Kidney epithelial cell (primary cell): ENCODE data around the gene ZNF124. TPM values are rescaled to one million over a fixed set of nuclear protein-coding genes. Genes with fewer than 3 reads are reported as not detected.
"Not testable (repeated sequence)": the region's sequence is repeated elsewhere in the genome, so short reads cannot be mapped to it uniquely, and the experiment has no call there.

Source experiments
- DNase-seq: peaks from one replicate; pipeline ENCODE4 v3.0.0-alpha.2; 2010; ENCODE audit warnings: low read depth
- H3K27me3 ChIP-seq: 2 replicates; pipeline ENCODE4 v1.6.0; 2011; ENCODE audit warnings: low read length; ENCODE audit not compliant: control insufficient read depth, insufficient read depth
- H3K36me3 ChIP-seq: 2 replicates; pipeline ENCODE4 v1.5.1; 2011; ENCODE audit warnings: low read length; ENCODE audit not compliant: control insufficient read depth, insufficient read depth
- H3K4me3 ChIP-seq: 2 replicates; pipeline ENCODE4 v1.5.1; 2011; ENCODE audit warnings: low read depth, mild to moderate bottlenecking, control low read depth, low read length
- total RNA-seq: library from RNA; depleted of rRNA; stranded (reverse); fragments of >200 nt; gene quantifications from 2 replicates; pipeline ENCODE4 v1.2.3, GENCODE V29; 2015
- TF ChIP-seq, protein P1 (sequence below): IDR thresholded peaks from 2 replicates; pipeline ENCODE4 v1.5.1; 2011; ENCODE audit warnings: mild to moderate bottlenecking, moderate library complexity, low read length, control low read depth, inconsistent platforms; ENCODE audit not compliant: insufficient read depth, poor library complexity, severe bottlenecking

ZNF124 gene
- total RNA-seq, 1 donor from 2014 or later, result 16.8 TPM

DNA sequence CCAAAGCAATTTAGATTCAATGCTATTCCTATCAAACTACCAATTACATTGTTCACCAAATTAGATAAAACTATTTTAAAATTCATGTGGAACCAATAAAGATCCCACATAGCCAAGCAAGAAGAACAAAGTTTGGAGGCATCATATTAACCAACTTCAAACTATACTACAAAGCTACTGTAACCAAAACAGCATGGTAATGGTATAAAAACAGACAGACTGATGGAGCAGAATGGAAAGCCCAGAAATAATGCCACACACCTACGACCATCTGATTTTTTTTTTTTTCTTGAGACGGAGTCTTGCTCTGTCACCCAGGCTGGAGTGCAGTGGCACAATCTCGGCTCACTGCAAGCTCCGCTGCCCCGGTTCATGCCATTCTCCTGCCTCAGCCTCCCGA, 7.1 kb downstream of the ZNF124 start:
- DNase-seq, result no peak
- TF ChIP-seq, protein P1, sequence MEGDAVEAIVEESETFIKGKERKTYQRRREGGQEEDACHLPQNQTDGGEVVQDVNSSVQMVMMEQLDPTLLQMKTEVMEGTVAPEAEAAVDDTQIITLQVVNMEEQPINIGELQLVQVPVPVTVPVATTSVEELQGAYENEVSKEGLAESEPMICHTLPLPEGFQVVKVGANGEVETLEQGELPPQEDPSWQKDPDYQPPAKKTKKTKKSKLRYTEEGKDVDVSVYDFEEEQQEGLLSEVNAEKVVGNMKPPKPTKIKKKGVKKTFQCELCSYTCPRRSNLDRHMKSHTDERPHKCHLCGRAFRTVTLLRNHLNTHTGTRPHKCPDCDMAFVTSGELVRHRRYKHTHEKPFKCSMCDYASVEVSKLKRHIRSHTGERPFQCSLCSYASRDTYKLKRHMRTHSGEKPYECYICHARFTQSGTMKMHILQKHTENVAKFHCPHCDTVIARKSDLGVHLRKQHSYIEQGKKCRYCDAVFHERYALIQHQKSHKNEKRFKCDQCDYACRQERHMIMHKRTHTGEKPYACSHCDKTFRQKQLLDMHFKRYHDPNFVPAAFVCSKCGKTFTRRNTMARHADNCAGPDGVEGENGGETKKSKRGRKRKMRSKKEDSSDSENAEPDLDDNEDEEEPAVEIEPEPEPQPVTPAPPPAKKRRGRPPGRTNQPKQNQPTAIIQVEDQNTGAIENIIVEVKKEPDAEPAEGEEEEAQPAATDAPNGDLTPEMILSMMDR, result no peak
- Histone ChIP-seq H3K27me3 (no peaks in the 10 kb centered on the region), H3K4me3 (no peak overlapping the region), H3K36me3 (no peaks in the 10 kb centered on the region)

DNA sequence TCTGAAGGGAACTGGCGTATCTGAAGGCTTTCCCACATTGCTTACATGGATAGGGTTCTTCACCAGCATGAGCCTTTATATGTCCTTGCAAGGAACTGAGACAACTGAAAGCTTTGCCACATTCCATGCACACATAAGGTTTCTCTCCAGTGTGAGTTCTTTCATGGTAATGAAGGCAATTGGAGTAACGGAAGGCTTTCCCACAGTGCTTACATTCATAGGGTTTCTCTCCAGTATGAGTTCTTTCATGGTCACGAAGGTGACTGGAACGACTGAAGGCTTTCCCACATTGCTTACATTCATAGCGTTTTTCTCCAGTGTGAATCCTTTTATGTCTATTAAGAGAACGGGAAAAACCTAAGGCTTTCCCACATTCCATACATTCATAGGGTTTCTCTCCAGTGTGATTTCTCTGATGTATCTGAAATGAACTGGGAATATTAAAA, 15.0 kb downstream of the ZNF124 start:
- Histone ChIP-seq H3K36me3 (peaks cover 3% of the 10 kb centered on the region), H3K4me3 (no peak overlapping the region), H3K27me3 (no peaks in the 10 kb centered on the region)
- TF ChIP-seq, protein P1, result no peak
- DNase-seq, result no peak

DNA sequence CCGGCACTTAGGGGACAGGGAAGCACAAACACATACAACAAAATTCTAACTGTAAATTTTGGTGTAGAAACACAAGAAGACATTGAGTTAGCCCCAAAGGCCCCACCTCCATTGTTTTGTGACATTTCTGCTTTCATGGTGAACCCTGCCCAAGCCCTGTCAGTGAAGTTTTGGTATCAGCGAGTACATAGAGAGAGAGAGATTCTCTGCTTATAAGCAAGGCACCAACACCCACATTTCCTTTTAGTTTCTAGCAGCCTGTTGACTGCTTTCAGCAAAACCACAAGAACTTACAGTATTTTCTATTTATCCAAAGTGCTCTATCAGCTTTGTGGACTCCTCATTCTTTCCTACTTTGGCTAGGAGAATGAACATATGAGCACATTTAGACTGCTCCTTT, 24.0 kb downstream of the ZNF124 start:
- no peak for DNase-seq

DNA sequence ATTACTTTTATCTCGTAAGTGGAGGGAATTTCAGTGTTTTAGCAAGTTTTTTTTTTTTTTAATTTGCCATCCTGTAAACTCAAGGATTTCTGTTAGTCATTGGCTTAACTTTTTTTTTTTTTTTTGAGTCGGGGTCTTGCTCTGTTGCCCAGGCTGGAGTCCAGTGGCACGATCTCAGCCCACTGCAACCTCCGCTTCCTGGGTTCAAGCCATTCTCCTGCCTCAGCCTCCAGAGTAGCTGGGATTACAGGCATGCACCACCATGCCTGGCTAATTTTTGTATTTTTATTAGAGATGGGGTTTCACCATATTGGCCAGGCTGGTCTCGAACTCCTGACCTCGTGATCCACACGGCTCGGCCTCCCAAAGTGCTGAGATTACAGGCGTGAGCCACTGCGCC, 24.7 kb downstream of the ZNF124 start:
- not testable (repeated sequence) for DNase-seq, H3K4me3 ChIP-seq, H3K36me3 ChIP-seq, H3K27me3 ChIP-seq

More for the DNA sequence above, 24.0 kb downstream of the ZNF124 start:
- Histone ChIP-seq H3K27me3 (no peaks in the 10 kb centered on the region), H3K4me3 (no peak overlapping the region), H3K36me3 (peaks cover 3% of the 10 kb centered on the region)
- TF ChIP-seq, protein P1, result no peak

DNA sequence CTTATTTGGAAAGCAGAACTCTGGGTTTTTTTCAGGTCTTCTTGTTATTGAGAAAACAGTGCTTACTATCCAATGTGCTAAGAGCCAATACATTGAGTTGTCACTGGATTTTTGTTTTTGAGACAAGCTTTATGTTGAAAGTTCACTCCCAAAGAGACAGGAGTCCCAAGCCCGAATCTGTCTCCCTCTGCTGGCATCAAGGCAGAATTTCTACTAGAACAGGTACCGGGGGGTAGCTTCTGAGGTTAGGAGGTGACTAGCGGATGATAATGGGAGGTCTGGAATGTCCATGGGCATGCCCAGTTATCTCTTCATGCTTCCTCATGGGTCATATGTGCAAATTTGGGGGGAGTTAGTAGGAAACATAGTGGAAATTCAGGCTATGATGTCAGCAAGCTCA, 25.1 kb downstream of the ZNF124 start:
- TF ChIP-seq, protein P1, result no peak
- no peak overlapping the region for H3K4me3 ChIP-seq
- H3K36me3 ChIP-seq, result peaks cover 3% of the 10 kb centered on the region
- H3K27me3 ChIP-seq, result no peaks in the 10 kb centered on the region
- no peak for DNase-seq

DNA sequence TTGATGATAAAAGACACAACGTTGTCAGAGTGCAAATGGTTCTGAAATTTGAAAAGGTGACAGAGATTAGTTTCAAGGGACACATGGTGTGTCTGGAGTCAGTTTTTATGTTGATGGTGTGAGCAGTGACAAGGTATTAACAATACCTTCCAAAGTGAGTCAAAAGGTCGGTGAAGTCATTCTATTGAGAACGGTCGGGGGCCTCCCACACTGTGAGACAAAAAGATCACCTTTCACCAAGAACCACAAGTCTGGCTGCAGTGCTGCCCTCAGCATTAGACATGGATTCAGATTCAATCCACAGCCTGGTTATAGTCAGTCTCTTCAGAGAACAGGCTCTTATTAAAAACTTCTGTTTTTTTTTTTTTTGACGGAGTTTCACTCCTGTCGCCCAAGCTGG, 26.5 kb downstream of the ZNF124 start:
- Histone ChIP-seq H3K36me3 (peaks cover 4% of the 10 kb centered on the region), H3K4me3 (no peak overlapping the region), H3K27me3 (no peaks in the 10 kb centered on the region)
- TF ChIP-seq, protein P1, result no peak
- DNase-seq, result no peak

DNA sequence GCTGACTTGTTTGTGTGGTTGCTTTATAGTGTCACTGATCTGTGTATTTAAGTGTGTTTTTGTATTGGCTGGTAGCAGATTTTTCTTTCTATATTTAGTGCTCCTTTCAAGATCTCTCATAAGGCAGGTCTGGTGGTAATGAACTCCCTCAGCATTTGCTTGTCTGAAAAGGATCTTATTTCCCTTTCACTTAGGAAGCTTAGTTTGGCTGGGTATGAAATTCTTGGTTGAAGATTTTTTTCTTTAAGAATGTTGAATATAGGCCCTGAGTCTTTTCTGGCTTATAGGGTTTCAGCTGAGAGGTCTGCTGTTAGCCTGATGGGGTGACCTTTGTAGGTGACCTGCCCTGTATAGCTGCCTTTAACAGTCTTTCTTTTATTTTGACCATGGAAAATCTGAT, 32.3 kb downstream of the ZNF124 start:
- not testable (repeated sequence) for H3K36me3 ChIP-seq, H3K4me3 ChIP-seq, H3K27me3 ChIP-seq, DNase-seq
